NOMO-1 treated with dmso at 0.1 percent for 144 hours (cell line): ENCODE measurements around the gene MED12.

ENCODE experiments used
- DNase-seq: peaks from one replicate; lab custom pipeline; 2025; ENCODE audit not compliant: unreplicated experiment; lab: John Stamatoyannopoulos, UW

Gene MED12

GRCh38 chrX:71107245-71107644, 11.2 kb upstream of the MED12 start:
- no peak for DNase-seq

GRCh38 chrX:71107762-71108360, 10.5 kb upstream of the MED12 start:
- DNase-seq: peak; percentile 26

GRCh38 chrX:71109051-71109450, 9.3 kb upstream of the MED12 start:
- no peak for DNase-seq

- DNase-seq: no peak
Measured at GRCh38 chrX:71111141-71111843, 7.1 kb upstream of the MED12 start, which contains the start of gene IL2RG. TSS of gene IL2RG (minus strand) at chrX:71111577. CDS start at chrX:71111539, 38 bp downstream.

- DNase-seq: no peak
Measured at GRCh38 chrX:71111921-71112431, 6.4 kb upstream of the MED12 start.

GRCh38 chrX:71117358-71117757, 1.0 kb upstream of the MED12 start:
- DNase-seq: no peak

GRCh38 chrX:71118985-71119535, 664 bp downstream of the MED12 start:
- no peak for DNase-seq

GRCh38 chrX:71128166-71128833, 9.9 kb downstream of the MED12 start:
- no peak for DNase-seq

- DNase-seq: peak; percentile 19
Measured at GRCh38 chrX:71128915-71129765, 10.7 kb downstream of the MED12 start.

GRCh38 chrX:71131510-71131909, 13.1 kb downstream of the MED12 start:
- DNase-seq: no peak

GRCh38 chrX:71140440-71140839, 22.0 kb downstream of the MED12 start:
- no peak for DNase-seq

GRCh38 chrX:71143508-71143907, 25.1 kb downstream of the MED12 start:
- no peak for DNase-seq

GRCh38 chrX:71144651-71145050, 26.3 kb downstream of the MED12 start, which contains the start of gene NLGN3:
TSS of gene NLGN3 (plus strand) at chrX:71144841. CDS start at chrX:71147750, 2,909 bp downstream.
- no peak for DNase-seq

GRCh38 chrX:71147496-71148277, 29.3 kb downstream of the MED12 start:
- DNase-seq: no peak

GRCh38 chrX:71148278-71148663, 29.9 kb downstream of the MED12 start:
- no peak for DNase-seq

- no peak for DNase-seq
Measured at GRCh38 chrX:71151366-71151765, 33.0 kb downstream of the MED12 start.

GRCh38 chrX:71154196-71154595, 35.8 kb downstream of the MED12 start:
- no peak for DNase-seq

GRCh38 chrX:71154641-71155040, 36.2 kb downstream of the MED12 start:
- DNase-seq: no peak

- DNase-seq: no peak
Measured at GRCh38 chrX:71158603-71159002, 40.2 kb downstream of the MED12 start.

GRCh38 chrX:71159335-71159734, 40.9 kb downstream of the MED12 start:
- no peak for DNase-seq
